Fibroblast of peridontal ligament (primary cell): ENCODE measurements around the gene KAT6B.
A peak's percentile ranks its signal among the peaks of the same experiment; 100 is the strongest.
"Not testable (repeated sequence)": the region's sequence is repeated elsewhere in the genome, so short reads cannot be mapped to it uniquely, and the experiment has no call there.

Experiments used
- DNase-seq: peaks from one replicate; pipeline ENCODE4 v3.0.0-alpha.2; 2010; ENCODE audit errors: extremely low read depth

The KAT6B gene

GRCh38 chr10:74859546-74859945, 33.1 kb downstream of the KAT6B start:
- peak; percentile 18 for DNase-seq

DNA sequence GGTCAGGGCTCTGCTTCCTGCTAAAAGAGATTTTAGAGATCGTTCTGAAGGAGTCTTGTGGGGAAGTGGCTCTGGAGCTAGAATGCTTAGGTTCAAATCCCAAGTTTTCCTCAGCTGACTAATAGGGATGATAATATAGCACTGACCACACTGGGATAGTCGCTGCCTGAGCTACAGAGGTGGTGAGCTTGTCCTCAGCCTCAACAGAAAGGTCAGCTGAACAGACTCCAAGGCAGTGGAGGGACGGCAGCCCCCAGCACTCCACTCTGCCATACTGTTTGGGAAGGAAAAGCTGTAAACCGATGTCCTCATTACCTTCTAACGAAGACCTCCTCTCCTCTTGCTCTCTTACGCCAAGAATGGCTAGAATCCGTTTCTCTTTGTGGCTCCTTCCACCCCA, 36.2 kb downstream of the KAT6B start:
- DNase-seq, result no peak

- no peak for DNase-seq
These were observed 37.2 kb downstream of the KAT6B start for GRCh38 chr10:74863551-74863950.

- DNase-seq, result no peak
These were observed 41.0 kb downstream of the KAT6B start for GRCh38 chr10:74867351-74867750.

DNA sequence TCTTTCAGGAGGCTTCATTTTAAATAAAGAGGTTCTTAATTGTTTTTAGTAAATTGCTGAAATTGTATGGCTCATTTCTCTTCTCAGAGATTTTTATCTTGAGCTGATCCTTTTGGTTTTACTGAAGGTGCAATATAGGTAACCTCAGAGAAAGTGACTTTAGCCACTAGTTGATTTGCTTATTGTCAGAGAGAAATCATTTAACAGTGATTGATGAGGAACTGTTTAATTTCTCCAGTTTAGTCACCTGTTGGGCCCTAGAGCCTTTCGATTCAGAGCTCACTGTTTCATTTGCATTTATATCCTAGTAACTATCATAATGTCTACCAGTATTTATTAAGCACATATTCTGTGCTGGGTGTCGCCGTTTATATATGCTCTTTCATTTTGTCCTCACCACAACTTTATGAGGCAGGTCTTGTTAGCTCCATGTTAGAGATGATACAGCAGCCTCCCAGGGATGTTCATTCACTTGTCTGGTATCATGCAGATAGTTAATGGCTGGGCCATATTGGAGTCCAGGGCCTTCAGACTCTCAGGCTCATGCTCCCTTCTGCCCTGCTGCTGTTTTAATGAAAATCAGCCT, 42.1 kb downstream of the KAT6B start:
- no peak for DNase-seq

DNA sequence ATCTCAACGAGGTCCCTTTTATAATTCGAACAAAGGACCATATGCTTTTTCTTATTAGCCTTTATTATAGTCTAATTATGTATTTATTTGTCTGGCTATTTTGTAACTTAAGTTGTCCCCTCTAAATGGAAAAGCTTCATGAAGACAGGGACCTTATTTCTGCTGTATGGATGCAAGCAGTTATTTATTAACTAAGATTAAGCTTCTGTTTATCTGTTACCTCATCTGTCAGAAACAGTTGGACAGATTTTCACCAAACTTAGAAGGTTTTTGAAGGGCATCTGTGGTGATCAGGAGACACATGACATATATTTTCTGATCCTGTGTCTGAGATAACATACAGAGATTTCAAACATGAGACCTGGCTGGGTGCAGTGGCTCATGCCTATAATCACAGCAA, 43.2 kb downstream of the KAT6B start:
- no peak for DNase-seq

GRCh38 chr10:74870191-74870590, 43.8 kb downstream of the KAT6B start:
- DNase-seq, result no peak

DNA sequence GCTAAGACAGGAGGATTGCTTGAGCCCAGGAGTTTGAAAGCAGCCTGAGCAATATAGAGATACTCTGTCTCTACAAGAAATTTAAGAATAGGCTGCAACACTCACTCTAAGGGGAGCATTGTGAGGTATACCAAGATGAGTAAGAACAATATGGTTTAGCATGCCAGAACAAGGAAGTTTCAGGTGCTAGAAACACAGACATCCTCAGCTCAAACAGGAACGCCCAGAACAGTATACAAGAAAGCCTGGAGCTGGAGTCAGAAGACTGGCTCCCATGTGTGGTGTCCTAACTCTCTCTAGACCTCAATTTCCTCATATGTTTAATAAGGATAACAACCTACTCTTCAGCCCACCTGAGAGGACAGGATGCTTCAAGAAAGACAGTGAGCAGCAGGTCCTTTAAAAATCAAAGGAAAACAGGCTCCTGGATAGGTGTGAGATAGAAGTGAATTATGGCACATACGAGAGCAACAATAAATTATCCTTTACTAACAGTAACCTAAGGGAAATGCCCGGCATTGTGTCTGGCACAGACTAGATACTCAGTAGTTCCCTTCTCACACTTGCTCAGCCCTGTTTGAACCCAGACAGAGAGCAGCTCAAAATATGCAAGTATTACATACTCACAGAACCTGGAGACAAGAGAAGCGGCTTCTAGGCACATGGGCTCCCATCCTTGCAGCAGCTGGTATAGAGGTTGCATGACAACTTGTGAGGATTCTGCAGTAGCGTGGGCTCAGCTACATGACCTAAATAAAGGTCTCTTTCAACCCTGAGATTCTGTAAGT, 45.4 kb downstream of the KAT6B start:
- no peak for DNase-seq

DNA sequence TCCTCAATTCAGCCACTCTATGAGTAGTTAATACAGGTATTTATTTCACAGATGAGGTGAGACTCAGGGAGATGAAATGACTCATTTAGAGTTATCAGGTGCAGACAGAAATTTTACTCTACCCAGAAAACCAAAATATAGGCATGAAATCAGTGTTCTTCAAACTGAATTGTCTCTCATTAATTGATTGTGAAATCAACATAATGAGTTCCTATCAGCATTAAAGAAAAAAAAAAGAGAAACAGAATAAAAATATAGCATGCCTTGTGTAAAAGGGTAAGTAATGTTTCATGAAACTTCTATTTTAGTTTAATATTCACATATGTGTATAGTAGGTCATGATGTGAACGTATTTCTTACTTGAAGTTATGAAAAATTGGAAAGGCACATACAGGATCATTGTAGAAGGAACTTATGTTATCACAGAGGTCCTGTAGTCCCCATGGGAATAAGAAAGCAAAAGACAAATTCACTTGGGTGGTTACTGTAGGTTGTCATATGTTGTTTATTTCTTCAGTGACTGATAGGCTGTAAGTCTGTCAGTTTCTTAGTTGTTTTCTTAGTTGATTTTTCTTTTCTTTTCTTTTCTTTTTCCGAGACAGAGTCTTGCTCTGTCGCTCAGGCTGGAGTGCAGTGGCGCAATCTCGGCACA, 47.5 kb downstream of the KAT6B start:
- no peak for DNase-seq

GRCh38 chr10:74874649-74875048, 48.2 kb downstream of the KAT6B start:
- DNase-seq, result no peak

GRCh38 chr10:74875068-74875467, 48.7 kb downstream of the KAT6B start:
- DNase-seq, result no peak

GRCh38 chr10:74875966-74876365, 49.6 kb downstream of the KAT6B start:
- peak; percentile 14 for DNase-seq

DNA sequence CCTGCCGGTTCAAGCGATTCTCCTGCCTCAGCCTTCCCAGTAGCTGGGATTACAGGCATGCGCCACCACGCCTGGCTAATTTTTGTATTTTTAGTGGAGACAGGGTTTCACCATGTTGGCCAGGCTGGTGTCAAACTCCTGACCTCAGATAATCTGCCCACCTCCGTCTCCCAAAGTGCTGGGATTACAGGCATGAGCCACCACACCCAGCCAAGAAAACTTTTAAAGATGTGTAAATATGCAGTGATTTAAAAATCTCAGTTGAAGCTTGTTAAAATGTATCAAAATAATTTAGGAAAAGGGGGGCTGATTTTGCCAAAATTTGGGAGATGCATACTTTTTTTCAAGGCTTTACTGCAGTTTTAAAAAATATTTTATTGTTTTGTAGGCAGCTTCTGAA, 50.7 kb downstream of the KAT6B start:
- not testable (repeated sequence) for DNase-seq

DNA sequence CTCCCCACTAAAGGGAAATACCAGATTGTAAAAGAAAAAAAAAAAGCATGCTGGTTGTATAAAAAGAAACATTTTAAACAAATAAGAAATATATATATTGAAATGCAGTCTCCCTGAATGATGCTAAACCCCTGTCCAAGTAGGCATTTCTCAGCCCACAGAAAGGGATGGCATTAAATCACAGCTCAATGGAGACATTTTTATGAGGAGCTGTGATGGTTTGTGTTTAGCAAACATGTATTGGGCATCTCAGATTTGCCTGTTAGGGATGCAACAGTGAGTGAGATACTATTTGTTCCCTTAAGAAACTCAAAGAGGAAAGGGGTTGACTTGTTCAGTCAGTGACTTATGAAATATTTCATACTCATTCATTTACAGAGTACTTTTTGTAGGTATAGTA, 51.5 kb downstream of the KAT6B start:
- no peak for DNase-seq

DNA sequence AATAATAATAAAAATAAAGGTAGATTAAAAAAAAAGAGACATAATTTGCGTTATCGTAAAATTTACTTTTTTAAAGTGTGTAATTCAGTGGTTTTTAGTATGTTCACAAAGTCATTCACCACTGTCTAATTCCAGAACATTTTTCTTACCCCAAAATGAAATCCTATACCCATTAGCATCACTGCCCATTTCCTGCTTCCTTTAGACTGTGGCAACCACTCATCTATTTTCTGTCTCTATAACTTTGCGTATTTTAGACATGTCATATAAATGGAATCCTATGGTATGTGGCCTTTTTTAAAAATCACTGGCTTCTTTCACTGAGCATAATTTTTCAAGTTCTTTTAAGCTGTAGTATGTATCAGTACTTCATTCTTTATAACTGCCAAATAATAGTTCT, 53.6 kb downstream of the KAT6B start:
- DNase-seq, result peak; percentile 82

DNA sequence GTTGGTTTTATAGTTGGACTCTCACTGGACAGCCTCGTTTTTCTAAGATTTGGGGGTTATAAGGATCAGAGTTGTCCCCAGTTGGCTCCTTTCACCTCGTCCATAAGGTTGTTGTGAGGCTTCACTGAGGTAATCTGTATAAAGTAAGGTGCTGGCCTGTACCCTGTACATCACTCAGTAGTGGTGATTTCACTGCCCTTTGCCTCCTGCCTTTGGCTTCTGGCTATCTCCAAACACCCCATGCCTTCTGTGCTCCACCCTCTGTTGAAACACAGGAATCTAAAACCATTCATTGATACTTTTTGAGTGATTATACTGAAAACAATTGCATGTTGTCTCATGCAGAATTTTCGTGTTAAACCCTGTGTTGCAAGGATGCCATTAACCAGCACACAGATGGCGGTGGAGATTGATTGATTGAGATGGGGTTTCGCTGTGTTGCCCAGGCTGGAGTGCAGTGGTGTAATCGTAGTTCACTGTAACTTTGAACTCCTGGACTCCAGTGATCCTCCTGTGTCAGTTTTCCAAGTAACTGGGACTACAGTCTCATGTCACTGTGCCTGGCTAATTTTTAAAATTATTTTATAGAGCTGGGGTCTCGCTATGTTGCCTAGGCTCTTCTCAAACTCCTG, 55.0 kb downstream of the KAT6B start:
- no peak for DNase-seq

- no peak for DNase-seq
These were observed 56.0 kb downstream of the KAT6B start for GRCh38 chr10:74882427-74882826.

DNA sequence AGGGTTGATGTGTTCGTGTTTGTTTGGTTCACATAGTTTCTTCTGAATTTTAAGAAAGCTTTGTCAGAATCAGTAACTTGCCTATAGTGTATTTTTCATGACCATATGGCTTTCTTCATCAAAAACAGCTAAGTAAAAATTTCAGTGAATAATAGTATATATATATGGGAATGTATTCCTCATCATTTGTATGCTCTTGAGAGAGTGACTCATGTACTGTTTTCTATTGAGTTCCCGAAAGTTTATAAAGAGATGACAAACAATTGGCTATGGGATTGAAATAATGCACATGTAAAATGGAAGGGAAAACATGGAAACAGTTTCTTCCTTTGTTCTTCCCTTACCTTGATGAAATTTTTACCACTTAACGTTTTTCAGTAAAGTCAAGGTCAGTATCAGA, 56.4 kb downstream of the KAT6B start:
- DNase-seq, result peak; percentile 39

DNA sequence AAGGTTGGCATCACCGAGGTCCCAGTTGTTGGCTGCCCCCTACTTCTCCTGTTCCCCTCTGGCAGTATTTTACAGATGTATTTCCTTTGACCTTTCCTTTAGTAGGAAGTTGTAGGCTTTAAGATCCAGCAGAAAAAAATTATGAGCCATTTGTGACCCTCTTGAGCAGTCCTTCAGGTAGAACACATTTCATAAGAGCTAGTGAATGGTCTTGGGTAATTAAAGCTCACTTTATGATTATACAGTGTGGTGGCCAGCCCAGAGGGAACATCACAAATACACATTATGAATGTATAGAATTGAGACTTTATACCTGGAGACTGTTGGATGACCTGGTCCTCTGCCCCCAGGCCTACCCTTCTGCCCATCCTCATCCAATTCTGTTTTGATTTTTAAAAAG, 57.0 kb downstream of the KAT6B start:
- DNase-seq, result no peak

GRCh38 chr10:74887614-74888284, 61.3 kb downstream of the KAT6B start:
- DNase-seq, result no peak

- peak; percentile 31 for DNase-seq
These were observed 62.7 kb downstream of the KAT6B start for GRCh38 chr10:74888962-74889661.

GRCh38 chr10:74889662-74889998, 63.2 kb downstream of the KAT6B start:
- no peak for DNase-seq
